Measurements from ENCODE around the gene OR10V1. TPM values are rescaled to one million over a fixed set of nuclear protein-coding genes. Genes with fewer than 3 reads are reported as not detected.

OR10V1 gene
- total and polyA plus RNA-seq, 9 of the 15 experiments (the other 6 are each of a cell fraction or from before 2014, with no cell fraction given) = not detected

GRCh38 chr11:59754859-59755700, 41.4 kb upstream of the OR10V1 start, which contains the start of gene STX3 (continued):
- TF ChIP-seq, protein P1, sequence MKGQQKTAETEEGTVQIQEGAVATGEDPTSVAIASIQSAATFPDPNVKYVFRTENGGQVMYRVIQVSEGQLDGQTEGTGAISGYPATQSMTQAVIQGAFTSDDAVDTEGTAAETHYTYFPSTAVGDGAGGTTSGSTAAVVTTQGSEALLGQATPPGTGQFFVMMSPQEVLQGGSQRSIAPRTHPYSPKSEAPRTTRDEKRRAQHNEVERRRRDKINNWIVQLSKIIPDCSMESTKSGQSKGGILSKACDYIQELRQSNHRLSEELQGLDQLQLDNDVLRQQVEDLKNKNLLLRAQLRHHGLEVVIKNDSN (CRISPR knock-in tag; IDR thresholded peaks at IDR 0.05) = no peak
- TF ChIP-seq ZNF217 (CRISPR knock-in tag; IDR thresholded peaks at IDR 0.05) (no peak), NCOA4 (IDR thresholded peaks at IDR 0.05; ENCODE audit: partially characterized antibody) (no peak), SMARCE1 (IDR thresholded peaks at IDR 0.05) (0 out of 2 replicates have a peak, but pooled peaks have one; percentile 13), ESRRA (IDR thresholded peaks at IDR 0.05; ENCODE audit: borderline replicate concordance, low read depth) (no peak), RFX7 (CRISPR knock-in tag; IDR thresholded peaks at IDR 0.05) (no peak), ZNF274 (IDR thresholded peaks at IDR 0.05; ENCODE audit: borderline replicate concordance, low read depth, low read length) (no peak), CXXC5 (CRISPR knock-in tag; IDR thresholded peaks at IDR 0.05) (peak; percentile 77), BMI1 (IDR thresholded peaks at IDR 0.05; ENCODE audit: low read length) (no peak), E2F3 (CRISPR knock-in tag; IDR thresholded peaks at IDR 0.05) (no peak), CREBBP (IDR thresholded peaks at IDR 0.05; ENCODE audit: low read depth, low read length) (no peak), HOMEZ (CRISPR knock-in tag; IDR thresholded peaks at IDR 0.05) (no peak; the same call in 1 of the 2 replicates), TBL1XR1 (IDR thresholded peaks at IDR 0.05; ENCODE audit: low read length in 2 of 2) (no peak), CCNT2 (IDR thresholded peaks at IDR 0.05; ENCODE audit: borderline replicate concordance, extremely low read depth, insufficient read length, low read depth, low read length) (peak; percentile 82), AFF4 (CRISPR knock-in tag; IDR thresholded peaks at IDR 0.05) (0 out of 2 replicates have a peak, but pooled peaks have one; percentile 8)
- TF ChIP-seq, protein P2, sequence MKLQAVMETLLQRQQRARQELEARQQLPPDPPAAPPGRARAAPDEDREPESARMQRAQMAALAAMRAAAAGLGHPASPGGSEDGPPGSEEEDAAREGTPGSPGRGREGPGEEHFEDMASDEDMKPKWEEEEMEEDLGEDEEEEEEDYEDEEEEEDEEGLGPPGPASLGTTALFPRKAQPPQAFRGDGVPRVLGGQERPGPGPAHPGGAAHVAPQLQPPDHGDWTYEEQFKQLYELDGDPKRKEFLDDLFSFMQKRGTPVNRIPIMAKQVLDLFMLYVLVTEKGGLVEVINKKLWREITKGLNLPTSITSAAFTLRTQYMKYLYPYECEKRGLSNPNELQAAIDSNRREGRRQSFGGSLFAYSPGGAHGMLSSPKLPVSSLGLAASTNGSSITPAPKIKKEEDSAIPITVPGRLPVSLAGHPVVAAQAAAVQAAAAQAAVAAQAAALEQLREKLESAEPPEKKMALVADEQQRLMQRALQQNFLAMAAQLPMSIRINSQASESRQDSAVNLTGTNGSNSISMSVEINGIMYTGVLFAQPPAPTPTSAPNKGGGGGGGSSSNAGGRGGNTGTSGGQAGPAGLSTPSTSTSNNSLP (IDR thresholded peaks at IDR 0.05; ENCODE audit: borderline replicate concordance, low read depth, low read length) = no peak
- TF ChIP-seq, protein P3, sequence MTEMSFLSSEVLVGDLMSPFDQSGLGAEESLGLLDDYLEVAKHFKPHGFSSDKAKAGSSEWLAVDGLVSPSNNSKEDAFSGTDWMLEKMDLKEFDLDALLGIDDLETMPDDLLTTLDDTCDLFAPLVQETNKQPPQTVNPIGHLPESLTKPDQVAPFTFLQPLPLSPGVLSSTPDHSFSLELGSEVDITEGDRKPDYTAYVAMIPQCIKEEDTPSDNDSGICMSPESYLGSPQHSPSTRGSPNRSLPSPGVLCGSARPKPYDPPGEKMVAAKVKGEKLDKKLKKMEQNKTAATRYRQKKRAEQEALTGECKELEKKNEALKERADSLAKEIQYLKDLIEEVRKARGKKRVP (CRISPR knock-in tag; IDR thresholded peaks at IDR 0.05) = no peak
